Measurements from ENCODE around the gene HLA-DOA.

Gene HLA-DOA

DNA sequence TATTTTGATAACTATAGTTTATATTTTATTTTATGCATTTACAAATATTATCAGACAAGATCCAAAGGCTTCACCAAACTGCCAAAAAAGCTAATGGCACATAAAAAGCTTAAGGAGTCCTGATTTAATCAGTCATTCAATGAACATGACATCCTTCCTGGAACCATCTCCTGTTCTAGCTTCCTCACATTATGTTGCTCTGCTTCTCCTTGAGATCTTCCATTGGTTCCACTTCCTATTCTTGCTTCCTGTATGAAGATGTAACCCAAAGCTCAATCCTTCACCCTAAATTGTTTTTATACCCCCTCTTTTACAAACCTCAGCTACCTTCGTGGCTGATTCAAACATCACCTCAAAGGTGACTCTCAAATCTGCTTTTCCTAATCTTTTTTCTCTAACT, 45.5 kb downstream of the HLA-DOA start:
- no peak for DNase-seq (ENCODE audit: low read depth in 2 of 2)

DNA sequence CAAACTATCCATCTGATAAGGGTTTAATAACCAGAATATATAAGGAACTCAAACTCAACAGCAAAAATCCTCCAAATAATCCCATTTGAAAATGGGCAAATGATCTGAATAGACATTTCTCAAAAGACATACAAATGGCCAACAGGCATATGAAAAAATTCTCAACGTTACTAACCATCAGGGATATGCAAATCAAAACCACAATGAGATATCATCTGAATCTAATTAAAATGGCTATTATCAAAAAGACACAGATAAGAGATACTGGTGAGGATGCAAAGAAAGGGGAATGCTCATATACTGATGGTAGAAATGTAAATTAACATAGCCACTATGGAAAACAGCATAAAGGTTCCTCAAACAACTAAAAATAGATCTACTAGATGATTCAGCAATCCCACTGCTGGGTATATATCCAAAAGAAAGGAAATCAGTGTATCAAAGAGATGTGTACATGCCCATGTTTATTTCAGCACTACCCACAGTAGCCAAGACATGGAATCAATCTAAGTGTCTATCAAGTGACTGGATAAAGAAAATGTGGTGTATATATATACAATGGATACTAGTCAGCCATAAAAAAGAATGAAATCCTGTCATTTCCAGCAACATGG, 47.1 kb downstream of the HLA-DOA start:
- DNase-seq (ENCODE audit: low read depth in 2 of 2), result no peak

DNA sequence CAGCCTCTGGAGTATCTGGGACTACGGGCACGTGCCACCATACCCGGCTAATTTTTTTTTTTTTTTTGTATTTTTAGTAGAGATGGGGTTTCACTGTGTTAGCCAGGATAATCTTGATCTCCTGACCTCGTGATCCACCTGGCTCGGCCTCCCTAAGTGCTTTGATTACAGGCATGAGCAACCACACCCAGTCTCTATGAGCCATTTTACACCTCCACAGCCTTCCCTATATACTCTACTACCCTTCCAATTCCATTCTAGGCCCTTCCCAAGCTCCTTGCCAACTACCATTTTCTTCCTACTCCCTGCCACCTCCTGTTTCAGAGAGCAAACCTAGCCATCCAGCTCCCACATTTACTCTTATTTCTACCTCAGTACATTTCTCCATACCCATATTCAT, 48.8 kb downstream of the HLA-DOA start:
- no peak for DNase-seq (ENCODE audit: low read depth in 2 of 2)

DNA sequence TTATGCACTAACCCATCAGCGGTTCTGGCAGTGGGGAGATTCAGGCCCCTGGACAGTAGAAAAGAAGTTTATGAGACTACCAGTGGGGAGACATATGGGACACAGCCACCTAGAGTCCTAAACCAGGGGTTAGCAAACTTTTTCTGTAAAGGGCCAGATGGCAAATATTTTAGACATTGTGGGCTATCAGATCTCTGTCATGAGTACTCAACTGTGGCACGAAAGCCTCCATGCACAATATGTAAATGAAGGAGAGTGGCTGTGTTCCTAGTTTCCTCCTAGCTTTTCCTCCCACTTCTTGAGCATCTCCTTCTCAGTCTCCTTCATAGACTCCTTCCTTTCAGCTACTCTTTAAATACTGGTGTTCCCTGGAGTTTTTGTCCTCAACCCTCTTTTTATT, 53.2 kb downstream of the HLA-DOA start:
- no peak for DNase-seq (ENCODE audit: low read depth in 2 of 2)

DNA sequence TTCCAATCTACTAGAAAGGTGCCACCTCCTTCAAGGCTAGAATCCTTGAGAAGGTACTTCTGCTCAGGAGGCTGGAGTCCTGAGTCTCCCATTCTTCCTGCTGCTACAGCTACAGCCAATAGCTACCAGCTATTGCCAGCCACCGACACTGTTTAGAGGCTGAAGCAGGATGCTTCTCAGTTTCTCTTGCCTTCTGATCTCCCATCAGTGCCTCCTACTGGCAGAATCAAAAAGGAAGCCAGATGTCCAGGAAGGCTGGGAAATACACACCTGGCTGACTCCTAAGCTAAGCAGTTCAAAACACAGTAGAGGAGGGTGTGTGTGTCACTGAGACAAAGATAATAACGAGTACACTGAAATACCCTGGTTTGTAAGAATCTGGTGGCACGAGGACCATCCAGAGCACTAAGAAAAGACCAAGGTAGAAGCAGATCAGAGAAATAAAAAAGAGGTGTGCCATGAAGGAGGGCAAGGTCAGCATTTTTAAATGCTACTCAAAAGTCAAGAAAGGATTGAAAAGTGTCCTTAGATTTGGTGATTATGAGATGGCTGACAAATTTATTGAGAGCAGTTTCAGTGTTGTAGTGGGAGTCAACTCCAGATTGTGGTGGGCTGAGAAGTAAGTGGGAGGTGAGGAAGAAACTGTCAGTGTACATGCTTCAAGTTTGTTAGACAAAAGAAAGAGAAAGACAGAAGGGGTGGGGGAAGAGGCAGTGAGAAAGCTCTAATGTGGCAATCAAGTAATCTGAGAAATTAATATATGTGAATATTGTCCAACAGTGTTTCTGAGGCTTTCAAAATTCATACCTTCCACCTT, 54.2 kb downstream of the HLA-DOA start:
- no peak for DNase-seq (ENCODE audit: low read depth in 2 of 2)

DNA sequence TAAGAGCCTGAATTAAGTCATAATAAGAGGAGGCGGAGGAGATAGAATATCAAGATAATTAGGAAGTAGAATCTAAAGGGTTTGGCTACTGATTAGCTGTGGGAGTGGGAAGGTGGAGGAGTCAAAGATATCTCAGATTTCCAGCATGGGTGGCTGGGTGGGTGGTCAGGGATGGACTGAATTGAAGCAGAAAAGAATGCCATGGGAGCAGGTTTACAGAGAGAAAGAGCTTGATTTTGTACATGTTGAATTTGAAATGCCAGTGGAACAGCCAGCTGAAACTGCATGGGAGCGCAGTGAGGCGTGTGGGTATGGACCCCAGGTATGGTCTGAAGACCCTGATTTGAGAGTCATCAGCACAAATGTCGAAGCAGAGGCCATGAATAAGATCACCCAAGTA, 55.1 kb downstream of the HLA-DOA start:
- DNase-seq (ENCODE audit: low read depth in 2 of 2), result no peak

Data from stimulated activated CD4-positive, alpha-beta T cell treated with anti-CD3 and anti-CD28 coated beads, Interleukin-1b, Interleukin-23, amount 100 ng/mL, for 1 hour (primary cell).